GM12864 (cell line): Measurements from ENCODE around the gene ETS1.
"Not testable (repeated sequence)": the region's sequence is repeated elsewhere in the genome, so short reads cannot be mapped to it uniquely, and the experiment has no call there.

Source experiments
- DNase-seq: peaks from one replicate; pipeline ENCODE4 v3.0.0-alpha.2; 2011; ENCODE audit warnings: low read depth
- H3K4me3 ChIP-seq: 2 replicates; pipeline ENCODE4 v1.5.1; 2011; ENCODE audit warnings: mild to moderate bottlenecking, low read depth, low read length, control low read depth
- TF ChIP-seq, protein P1 (sequence below): IDR thresholded peaks from 2 replicates; pipeline ENCODE4 v1.5.1; 2011; ENCODE audit warnings: low read depth, mild to moderate bottlenecking, moderate library complexity, low read length, control low read depth, inconsistent platforms; ENCODE audit errors: missing control alignments

Gene ETS1

DNA sequence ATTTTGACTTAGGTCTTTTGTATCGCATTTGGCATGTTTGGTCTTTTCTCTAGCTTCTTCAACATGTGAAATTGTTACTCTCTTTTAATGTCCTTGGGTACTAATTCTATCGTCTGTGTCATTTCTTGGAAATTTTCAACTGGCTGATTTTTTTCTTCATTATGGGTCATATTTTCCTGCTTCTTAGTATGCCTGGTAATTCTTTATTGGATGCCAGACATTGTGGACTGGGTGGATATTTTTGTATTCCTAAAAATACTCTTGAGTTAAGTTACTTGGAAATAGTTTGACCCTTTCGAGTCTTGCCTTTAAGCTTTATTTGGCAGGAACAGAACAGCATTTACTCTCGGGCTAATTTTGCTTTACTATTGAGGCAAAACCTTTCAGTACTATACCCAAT is 140.1 kb downstream of the ETS1 start:
- TF ChIP-seq, protein P1, sequence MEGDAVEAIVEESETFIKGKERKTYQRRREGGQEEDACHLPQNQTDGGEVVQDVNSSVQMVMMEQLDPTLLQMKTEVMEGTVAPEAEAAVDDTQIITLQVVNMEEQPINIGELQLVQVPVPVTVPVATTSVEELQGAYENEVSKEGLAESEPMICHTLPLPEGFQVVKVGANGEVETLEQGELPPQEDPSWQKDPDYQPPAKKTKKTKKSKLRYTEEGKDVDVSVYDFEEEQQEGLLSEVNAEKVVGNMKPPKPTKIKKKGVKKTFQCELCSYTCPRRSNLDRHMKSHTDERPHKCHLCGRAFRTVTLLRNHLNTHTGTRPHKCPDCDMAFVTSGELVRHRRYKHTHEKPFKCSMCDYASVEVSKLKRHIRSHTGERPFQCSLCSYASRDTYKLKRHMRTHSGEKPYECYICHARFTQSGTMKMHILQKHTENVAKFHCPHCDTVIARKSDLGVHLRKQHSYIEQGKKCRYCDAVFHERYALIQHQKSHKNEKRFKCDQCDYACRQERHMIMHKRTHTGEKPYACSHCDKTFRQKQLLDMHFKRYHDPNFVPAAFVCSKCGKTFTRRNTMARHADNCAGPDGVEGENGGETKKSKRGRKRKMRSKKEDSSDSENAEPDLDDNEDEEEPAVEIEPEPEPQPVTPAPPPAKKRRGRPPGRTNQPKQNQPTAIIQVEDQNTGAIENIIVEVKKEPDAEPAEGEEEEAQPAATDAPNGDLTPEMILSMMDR = no peak
- no peak overlapping the region for H3K4me3 ChIP-seq
- DNase-seq = no peak

DNA sequence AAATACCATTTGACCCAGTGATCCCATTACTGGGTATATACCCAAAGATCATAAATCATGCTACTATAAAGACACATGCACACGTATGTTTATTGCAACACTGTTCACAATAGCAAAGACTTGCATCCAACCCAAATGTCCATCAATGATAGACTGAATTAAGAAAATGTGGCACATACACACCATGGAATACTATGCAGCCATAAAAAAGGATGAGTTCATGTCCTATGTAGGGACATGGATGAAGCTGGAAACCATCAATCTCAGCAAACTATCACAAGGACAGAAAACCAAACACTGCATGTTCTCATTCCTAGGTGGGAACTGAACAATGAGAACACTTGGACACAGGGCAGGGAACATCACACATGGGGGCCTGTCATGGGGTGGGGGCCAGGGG is 141.4 kb downstream of the ETS1 start:
- not testable (repeated sequence) for H3K4me3 ChIP-seq, DNase-seq

DNA sequence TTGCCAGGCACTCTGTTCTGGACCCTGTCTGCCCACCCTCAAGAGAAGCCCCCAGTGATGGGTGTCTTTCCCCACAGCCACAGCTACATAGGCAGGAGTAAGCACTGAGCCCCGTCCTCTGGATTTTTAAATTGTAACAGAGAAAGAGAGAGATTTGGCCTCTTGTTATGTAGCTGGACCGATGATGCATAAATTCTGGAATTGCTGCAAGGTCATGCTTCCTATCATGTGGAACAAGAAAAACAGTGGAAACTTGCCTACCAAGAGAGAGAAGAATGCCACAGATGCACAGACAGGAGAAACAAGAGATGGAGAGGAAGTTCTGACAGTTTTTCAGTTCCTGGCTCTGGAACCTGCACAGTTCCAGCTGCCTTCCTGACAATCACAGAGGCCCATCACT is 150.2 kb downstream of the ETS1 start:
- no peak for DNase-seq
- TF ChIP-seq, protein P1 = no peak
- H3K4me3 ChIP-seq = no peak overlapping the region

DNA sequence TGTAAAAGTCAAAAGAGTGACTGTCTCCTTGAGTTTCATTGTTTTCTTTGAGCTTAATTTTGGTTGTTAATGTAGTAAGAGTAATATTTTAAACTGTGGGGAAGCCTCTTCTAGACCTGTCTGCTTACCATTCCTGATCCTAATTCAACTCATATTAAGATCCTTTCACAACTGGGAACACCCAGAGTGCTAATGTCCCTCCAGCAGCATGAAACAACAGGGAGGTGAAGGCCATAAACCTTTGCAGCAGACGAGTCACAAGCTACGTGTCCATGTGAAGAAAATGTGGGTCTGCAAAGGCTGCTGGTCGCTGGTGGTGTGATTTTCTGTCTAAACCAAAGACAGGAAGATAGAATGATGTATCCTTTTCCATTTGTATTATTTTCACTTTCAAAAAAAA is 152.5 kb downstream of the ETS1 start:
- H3K4me3 ChIP-seq = no peak overlapping the region
- DNase-seq = no peak
- TF ChIP-seq, protein P1 = no peak

DNA sequence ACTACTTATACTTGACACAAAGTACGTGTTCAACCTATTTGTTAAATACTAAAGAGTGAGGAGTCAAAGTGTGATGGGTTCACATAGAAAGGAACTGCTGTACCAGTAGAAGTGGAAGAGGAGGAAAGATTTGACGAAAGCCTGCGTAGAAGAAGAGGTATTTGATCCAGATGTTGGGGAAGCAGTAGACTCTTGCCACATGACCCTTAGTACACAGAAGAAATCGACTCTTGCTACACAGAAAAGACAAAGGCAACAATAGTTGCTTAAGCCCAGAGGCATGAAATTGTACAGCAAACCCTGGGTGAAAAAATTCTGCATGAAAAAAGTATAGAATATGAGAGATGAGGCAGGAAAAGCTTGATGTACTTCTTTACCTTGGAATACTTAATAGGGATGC is 152.9 kb downstream of the ETS1 start:
- no peak for DNase-seq
- H3K4me3 ChIP-seq = no peak overlapping the region
- TF ChIP-seq, protein P1 = no peak

DNA sequence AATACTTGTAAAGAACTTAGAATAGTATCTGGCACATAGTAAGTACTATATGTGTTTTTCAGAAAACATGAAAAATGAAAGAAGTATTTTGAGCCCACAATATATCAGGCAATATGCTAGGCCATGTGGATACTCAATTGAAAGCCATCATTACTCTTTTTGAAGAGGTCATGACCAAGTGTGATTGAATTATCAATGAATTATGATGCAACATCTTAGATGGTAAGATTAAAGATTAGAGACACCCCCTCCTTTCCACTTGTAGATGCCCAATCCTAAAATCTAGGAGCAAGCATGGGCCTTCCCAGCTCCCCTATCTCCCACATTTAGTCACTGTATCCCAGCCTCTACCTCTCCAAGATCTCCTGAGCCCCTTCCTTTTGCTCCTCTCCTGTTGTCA is 154.4 kb downstream of the ETS1 start:
- TF ChIP-seq, protein P1 = no peak
- DNase-seq = no peak
- H3K4me3 ChIP-seq = no peak overlapping the region

DNA sequence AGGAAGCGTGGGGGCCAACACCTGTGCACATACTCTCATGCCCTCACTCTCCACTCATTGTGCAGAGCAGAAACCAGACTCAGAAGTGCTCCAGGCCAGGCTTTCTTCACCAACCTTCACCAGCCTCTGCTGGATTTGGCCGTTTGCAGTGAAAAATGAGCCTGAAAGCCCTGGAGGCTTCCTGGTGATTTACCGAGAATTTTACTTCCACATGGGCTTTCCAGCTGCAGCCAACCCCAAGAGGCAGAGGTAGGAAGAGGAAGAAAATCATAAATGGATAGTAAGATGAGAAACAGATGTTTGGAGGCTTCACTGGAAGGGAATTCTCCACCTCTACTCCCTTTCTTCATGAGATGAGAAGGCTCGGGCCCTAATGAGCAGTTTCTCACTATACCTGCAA is 155.4 kb downstream of the ETS1 start:
- H3K4me3 ChIP-seq = no peak overlapping the region
- DNase-seq = no peak
- TF ChIP-seq, protein P1 = no peak

DNA sequence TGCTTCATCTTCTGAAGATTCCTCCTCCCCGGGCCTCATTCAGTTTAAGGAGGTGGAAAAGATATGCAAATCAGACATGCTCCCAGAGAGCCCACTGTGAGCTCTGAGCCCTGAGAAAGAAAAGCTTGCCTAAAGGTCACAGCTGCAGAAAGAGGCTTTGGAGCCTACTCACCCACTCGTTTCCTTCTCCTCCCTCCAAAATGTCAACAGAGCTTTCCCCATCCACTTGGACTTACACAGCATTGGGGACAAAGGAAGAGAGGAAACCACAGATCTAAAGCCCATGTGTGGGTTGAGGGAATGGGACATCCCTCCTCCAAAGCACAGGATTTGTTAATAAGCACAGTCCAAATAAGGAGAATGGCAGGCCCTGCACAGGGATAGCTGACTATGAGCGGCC is 158.4 kb downstream of the ETS1 start:
- TF ChIP-seq, protein P1 = no peak
- no peak overlapping the region for H3K4me3 ChIP-seq
- DNase-seq = no peak
